Fibroblast of lung (primary cell): Measurements from ENCODE around the gene WDR55.

Source experiments
- CTCF ChIP-seq, 2 donors: IDR thresholded peaks in 1 of 2; conservative IDR thresholded peaks in 1 of 2; 1 replicate in 1 of 2; 2 replicates in 1 of 2; pipeline ENCODE4 v1.5.1; 2011 to 2012; ENCODE audit warnings: low read length in 2 of 2, control low read depth in 1 of 2, inconsistent platforms in 1 of 2, low read depth in 1 of 2, mild to moderate bottlenecking in 1 of 2
- EZH2 ChIP-seq: IDR thresholded peaks from 2 replicates; pipeline ENCODE4 v1.5.1; 2012; ENCODE audit warnings: low read length, control low read depth, mild to moderate bottlenecking; ENCODE audit errors: missing control alignments

- no peak for TF ChIP-seq CTCF (conservative IDR thresholded peaks at IDR 0.05 in 1 of 2, IDR thresholded peaks at IDR 0.05 in 1 of 2; ENCODE audit: low read depth in 1 of 2, low read length in 2 of 2)
- no peak for TF ChIP-seq EZH2
These were observed 36.7 kb upstream of the WDR55 start for GRCh38 chr5:140627972-140628371.
